ENCODE data around the gene MTG1.

MTG1 gene

GRCh38 chr10:133459454-133460207, 65.7 kb downstream of the MTG1 start:
- ATAC-seq = no peak
- TF ChIP-seq OSR1 (CRISPR knock-in tag; IDR thresholded peaks at IDR 0.05) (no peak), ISL1 (CRISPR knock-in tag; IDR thresholded peaks at IDR 0.05) (no peak), GLIS3 (CRISPR knock-in tag; IDR thresholded peaks at IDR 0.05) (no peak), PPARA (CRISPR knock-in tag; IDR thresholded peaks at IDR 0.05; ENCODE audit: borderline replicate concordance) (no peak), BACH2 (CRISPR knock-in tag; IDR thresholded peaks at IDR 0.05; ENCODE audit: borderline replicate concordance) (no peak), ZNF70 (CRISPR knock-in tag; IDR thresholded peaks at IDR 0.05) (no peak), SNAI2 (CRISPR knock-in tag; IDR thresholded peaks at IDR 0.05) (no peak), ZNF565 (CRISPR knock-in tag; conservative IDR thresholded peaks at IDR 0.05; ENCODE audit: low read depth) (no peak), CREB5 (CRISPR knock-in tag; IDR thresholded peaks at IDR 0.05; ENCODE audit: low read depth) (no peak), ZNF8 (CRISPR knock-in tag; IDR thresholded peaks at IDR 0.05) (no peak), ESRRG (CRISPR knock-in tag; IDR thresholded peaks at IDR 0.05) (no peak), TCF4 (CRISPR knock-in tag; IDR thresholded peaks at IDR 0.05; ENCODE audit: borderline replicate concordance) (no peak), CSRNP3 (CRISPR knock-in tag; IDR thresholded peaks at IDR 0.05) (no peak), PATZ1 (CRISPR knock-in tag; IDR thresholded peaks at IDR 0.05; ENCODE audit: borderline replicate concordance) (no peak), TSHZ2 (CRISPR knock-in tag; IDR thresholded peaks at IDR 0.05) (no peak), TOX (CRISPR knock-in tag; IDR thresholded peaks at IDR 0.05; ENCODE audit: borderline replicate concordance) (no peak), POU6F1 (CRISPR knock-in tag; IDR thresholded peaks at IDR 0.05; ENCODE audit: borderline replicate concordance, low read depth) (no peak), ARNTL (CRISPR knock-in tag; IDR thresholded peaks at IDR 0.05; ENCODE audit: borderline replicate concordance, low read depth) (no peak), ZC3H10 (CRISPR knock-in tag; IDR thresholded peaks at IDR 0.05) (no peak)

GRCh38 chr10:133460208-133460769, 66.3 kb downstream of the MTG1 start:
- TF ChIP-seq ZNF8 (CRISPR knock-in tag; IDR thresholded peaks at IDR 0.05) (no peak), ZFP30 (CRISPR knock-in tag; IDR thresholded peaks at IDR 0.05) (no peak), POU6F1 (CRISPR knock-in tag; IDR thresholded peaks at IDR 0.05; ENCODE audit: borderline replicate concordance, low read depth) (no peak), ARNTL (CRISPR knock-in tag; IDR thresholded peaks at IDR 0.05; ENCODE audit: borderline replicate concordance, low read depth) (no peak), ZNF565 (CRISPR knock-in tag; conservative IDR thresholded peaks at IDR 0.05; ENCODE audit: low read depth) (no peak), TCF4 (CRISPR knock-in tag; IDR thresholded peaks at IDR 0.05; ENCODE audit: borderline replicate concordance) (no peak), ZC3H10 (CRISPR knock-in tag; IDR thresholded peaks at IDR 0.05) (no peak), TOX (CRISPR knock-in tag; IDR thresholded peaks at IDR 0.05; ENCODE audit: borderline replicate concordance) (no peak), BACH2 (CRISPR knock-in tag; IDR thresholded peaks at IDR 0.05; ENCODE audit: borderline replicate concordance) (no peak), RARB (CRISPR knock-in tag; IDR thresholded peaks at IDR 0.05) (no peak), CREB5 (CRISPR knock-in tag; IDR thresholded peaks at IDR 0.05; ENCODE audit: low read depth) (no peak), TSHZ2 (CRISPR knock-in tag; IDR thresholded peaks at IDR 0.05) (no peak)
- no peak for ATAC-seq

All from SK-N-SH treated with all-trans-retinoic acid at 6 μM for 48 hours (cell line).